Activated CD8-positive, alpha-beta memory T cell treated with anti-CD3 and anti-CD28 coated beads, Interleukin-2, amount 10 ng/mL, durations not matched to agents 7 days and 5 days (primary cell): ENCODE results near the gene PLEKHH1. TPM values are rescaled to one million over a fixed set of nuclear protein-coding genes. Genes with fewer than 3 reads are reported as not detected.

ENCODE experiments used
- ATAC-seq: fragments of 150-1000 bp; cut with Tn5 transposase; one replicate; pipeline ENCODE4 v1.10.0; 2021; ENCODE audit warnings: moderate library complexity
- CTCF ChIA-PET: fragments of 350-600 bp; sonication (Branson Sonifier 250); formaldehyde crosslinking; loops from one replicate; lab custom pipeline; 2021; ENCODE audit warnings: antibody characterized with exemption; lab: Charles Lee
- DNase-seq: peaks from one replicate; pipeline ENCODE4 v3.0.0-alpha.2; 2020
- H3K27ac Mint-ChIP-seq: one replicate; pipeline ENCODE4 v1.8.0; 2021; ENCODE audit warnings: mild to moderate bottlenecking, mixed read lengths
- H3K27me3 Mint-ChIP-seq: one replicate; pipeline ENCODE4 v1.8.0; 2021; ENCODE audit warnings: mixed read lengths
- H3K36me3 Mint-ChIP-seq: one replicate; pipeline ENCODE4 v1.8.0; 2021; ENCODE audit warnings: mild to moderate bottlenecking, mixed read lengths
- H3K4me1 Mint-ChIP-seq: one replicate; pipeline ENCODE4 v1.8.0; 2021; ENCODE audit warnings: mixed read lengths
- H3K4me3 Mint-ChIP-seq: one replicate; pipeline ENCODE4 v1.8.0; 2021; ENCODE audit warnings: mild to moderate bottlenecking, moderate library complexity, mixed read lengths
- H3K9me3 Mint-ChIP-seq: one replicate; pipeline ENCODE4 v1.8.0; 2022; ENCODE audit warnings: low read depth, mixed read lengths
- total RNA-seq, 2 experiments: library from RNA; stranded (reverse); gene quantifications; one replicate each; pipeline ENCODE4 v1.2.3, GENCODE V29; 2021

The PLEKHH1 gene
- total RNA-seq, 2 experiments from 2014 or later: 0.19 to 0.79 TPM

GRCh38 chr14:67574806-67575205, 41.7 kb downstream of the PLEKHH1 start:
- Mint-ChIP-seq H3K36me3 (no peaks in the 10 kb centered on the region), H3K27ac (no peak overlapping the region), H3K9me3 (no peaks in the 10 kb centered on the region), H3K4me3 (no peak overlapping the region), H3K27me3 (peaks cover 3% of the 10 kb centered on the region), H3K4me1 (peaks cover 1% of the 10 kb centered on the region)
- ATAC-seq: no peak
- DNase-seq: no peak
- CTCF ChIA-PET: interaction anchor here (5.4 kb wide), 1 partner anchor 149 kb away, joined by 145 read pairs; no protein-coding TSS in a partner anchor

GRCh38 chr14:67575684-67576083, 42.6 kb downstream of the PLEKHH1 start:
- no peak for ATAC-seq
- Mint-ChIP-seq H3K4me3 (no peak overlapping the region), H3K27me3 (peaks cover 3% of the 10 kb centered on the region), H3K9me3 (no peaks in the 10 kb centered on the region), H3K36me3 (no peaks in the 10 kb centered on the region), H3K4me1 (no peaks in the 10 kb centered on the region), H3K27ac (no peak overlapping the region)
- DNase-seq: no peak
- CTCF ChIA-PET: interaction anchor here (2.9 kb wide), 1 partner anchor 149 kb away, joined by 12 read pairs; no protein-coding TSS in a partner anchor

- no peak for ATAC-seq
- no peak overlapping the region for H3K27ac Mint-ChIP-seq
- no peaks in the 10 kb centered on the region for H3K9me3 Mint-ChIP-seq
- peaks cover 3% of the 10 kb centered on the region for H3K27me3 Mint-ChIP-seq
- H3K36me3 Mint-ChIP-seq: no peaks in the 10 kb centered on the region
- CTCF ChIA-PET: interaction anchor here (2.9 kb wide), 1 partner anchor 149 kb away, joined by 12 read pairs; no protein-coding TSS in a partner anchor
- DNase-seq: no peak
- peaks cover 6% of the 10 kb centered on the region for H3K4me1 Mint-ChIP-seq
- no peak overlapping the region for H3K4me3 Mint-ChIP-seq
Measured at GRCh38 chr14:67576216-67576955, 43.3 kb downstream of the PLEKHH1 start.

GRCh38 chr14:67577181-67577808, 44.2 kb downstream of the PLEKHH1 start:
- Mint-ChIP-seq H3K4me3 (no peak overlapping the region), H3K36me3 (no peaks in the 10 kb centered on the region), H3K27me3 (peaks cover 3% of the 10 kb centered on the region), H3K9me3 (no peaks in the 10 kb centered on the region), H3K4me1 (peaks cover 12% of the 10 kb centered on the region), H3K27ac (no peak overlapping the region)
- CTCF ChIA-PET: interaction anchor here (2.9 kb wide), 1 partner anchor 150 kb away, joined by 12 read pairs; no protein-coding TSS in a partner anchor
- ATAC-seq: no peak
- no peak for DNase-seq

GRCh38 chr14:67577909-67578749, 45.0 kb downstream of the PLEKHH1 start:
- Mint-ChIP-seq H3K27ac (no peak overlapping the region), H3K4me1 (peaks cover 12% of the 10 kb centered on the region), H3K9me3 (no peaks in the 10 kb centered on the region), H3K36me3 (no peaks in the 10 kb centered on the region), H3K4me3 (no peak overlapping the region), H3K27me3 (peaks cover 3% of the 10 kb centered on the region)
- ATAC-seq: no peak
- CTCF ChIA-PET: interaction anchor here (1.2 to 2.9 kb wide), 3 partner anchors 47 to 151 kb away, joined by 4 to 12 read pairs (median 5); no protein-coding TSS in a partner anchor
- no peak for DNase-seq

GRCh38 chr14:67579040-67579439, 46.0 kb downstream of the PLEKHH1 start:
- ATAC-seq (no peak), DNase-seq (no peak)
- Mint-ChIP-seq H3K27me3 (peaks cover 3% of the 10 kb centered on the region), H3K36me3 (no peaks in the 10 kb centered on the region), H3K27ac (no peak overlapping the region), H3K9me3 (no peaks in the 10 kb centered on the region), H3K4me3 (no peak overlapping the region), H3K4me1 (peaks cover 12% of the 10 kb centered on the region)
- CTCF ChIA-PET: interaction anchor here (0.6 to 1.6 kb wide), 5 partner anchors 8 to 151 kb away, joined by 3 to 5 read pairs (median 3); no protein-coding TSS in a partner anchor

GRCh38 chr14:67579636-67580035, 46.5 kb downstream of the PLEKHH1 start:
- H3K27me3 Mint-ChIP-seq: peaks cover 3% of the 10 kb centered on the region
- ATAC-seq (no peak), DNase-seq (no peak)
- H3K4me3 Mint-ChIP-seq: no peak overlapping the region
- CTCF ChIA-PET: interaction anchor here (0.6 to 1.6 kb wide), 4 partner anchors 8 to 152 kb away, joined by 3 to 6 read pairs (median 3); no protein-coding TSS in a partner anchor
- no peaks in the 10 kb centered on the region for H3K36me3 Mint-ChIP-seq
- H3K4me1 Mint-ChIP-seq: peaks cover 12% of the 10 kb centered on the region
- no peaks in the 10 kb centered on the region for H3K9me3 Mint-ChIP-seq
- no peak overlapping the region for H3K27ac Mint-ChIP-seq

- Mint-ChIP-seq H3K27ac (no peak overlapping the region), H3K4me1 (peaks cover 12% of the 10 kb centered on the region), H3K27me3 (no peaks in the 10 kb centered on the region), H3K4me3 (no peak overlapping the region), H3K36me3 (no peaks in the 10 kb centered on the region), H3K9me3 (no peaks in the 10 kb centered on the region)
- ATAC-seq (no peak), DNase-seq (no peak)
- CTCF ChIA-PET: interaction anchor here (1.1 to 3.6 kb wide), 11 partner anchors 9 to 153 kb away, joined by 3 to 36 read pairs (median 4); partner anchors contain the start of gene PIGH
Measured at GRCh38 chr14:67580336-67581171, 47.5 kb downstream of the PLEKHH1 start.

GRCh38 chr14:67581643-67582042, 48.6 kb downstream of the PLEKHH1 start:
- CTCF ChIA-PET: interaction anchor here (0.6 to 3.6 kb wide), 11 partner anchors 10 to 154 kb away, joined by 3 to 36 read pairs (median 4); partner anchors contain the start of genes ARG2, PIGH and RDH12
- no peaks in the 10 kb centered on the region for H3K27me3 Mint-ChIP-seq

GRCh38 chr14:67582061-67582460, 49.0 kb downstream of the PLEKHH1 start:
- no peaks in the 10 kb centered on the region for H3K36me3 Mint-ChIP-seq
- ATAC-seq (no peak), DNase-seq (no peak)
- H3K27ac Mint-ChIP-seq: no peak overlapping the region
- H3K9me3 Mint-ChIP-seq: no peaks in the 10 kb centered on the region
- CTCF ChIA-PET: interaction anchor here (0.6 to 3.6 kb wide), 9 partner anchors 11 to 155 kb away, joined by 3 to 36 read pairs (median 4); partner anchors contain the start of genes ARG2 and RDH12
- H3K4me1 Mint-ChIP-seq: peaks cover 12% of the 10 kb centered on the region
- no peaks in the 10 kb centered on the region for H3K27me3 Mint-ChIP-seq
- no peak overlapping the region for H3K4me3 Mint-ChIP-seq

More at GRCh38 chr14:67581643-67582042, 48.6 kb downstream of the PLEKHH1 start:
- Mint-ChIP-seq H3K4me1 (peaks cover 12% of the 10 kb centered on the region), H3K4me3 (no peak overlapping the region), H3K36me3 (no peaks in the 10 kb centered on the region), H3K27ac (peak overlapping the region; percentile 58), H3K9me3 (no peaks in the 10 kb centered on the region)
- DNase-seq (no peak), ATAC-seq (no peak)

GRCh38 chr14:67583711-67584644, 50.9 kb downstream of the PLEKHH1 start:
- peak; percentile 78 for ATAC-seq
- H3K27me3 Mint-ChIP-seq: no peaks in the 10 kb centered on the region
- peak; percentile 50 for DNase-seq
- H3K36me3 Mint-ChIP-seq: no peaks in the 10 kb centered on the region
- no peak overlapping the region for H3K4me3 Mint-ChIP-seq
- CTCF ChIA-PET: interaction anchor here (0.6 to 4.7 kb wide), 22 partner anchors 9 to 160 kb away, joined by 3 to 42 read pairs (median 4); partner anchors contain the start of genes PIGH, RDH11 and RDH12
- H3K27ac Mint-ChIP-seq: no peak overlapping the region
- H3K4me1 Mint-ChIP-seq: peaks cover 12% of the 10 kb centered on the region
- no peaks in the 10 kb centered on the region for H3K9me3 Mint-ChIP-seq
